IMR-90 (cell line): Measurements from ENCODE around the gene MYH10. TPM values are rescaled to one million over a fixed set of nuclear protein-coding genes. Genes with fewer than 3 reads are reported as not detected.

Source experiments
- ATAC-seq: fragments of 200-7000 bp; cut with Tn5 transposase; 2 replicates; pipeline ENCODE4 v1.9.1; 2020; ENCODE audit warnings: low read depth, mild to moderate bottlenecking, moderate library complexity
- BruUV-seq: library from RNA; stranded (reverse); fragments of 400-500 nt; replicated peaks from 2 replicates; lab custom pipeline; 2021; lab: Mats Ljungman, UMichigan
- CTCF ChIA-PET: fragments of 300-600 bp; formaldehyde crosslinking; extraction: SDS; loops from one replicate; lab custom pipeline; 2021; ENCODE audit warnings: antibody characterized with exemption; lab: Yijun Ruan, JAX
- POLR2A ChIA-PET: fragments of 300-600 bp; sonication (Branson Sonifier 250); formaldehyde crosslinking; loops from one replicate; lab custom pipeline; 2022; ENCODE audit warnings: antibody characterized with exemption; ENCODE audit not compliant: unreplicated experiment; lab: Charles Lee
- DNase-seq: peaks from one replicate; pipeline ENCODE4 v3.0.0; 2013
- H2AFZ ChIP-seq: replicated peaks from 2 replicates; pipeline ENCODE3; 2013; ENCODE audit warnings: low read length, mild to moderate bottlenecking; ENCODE audit not compliant: poor library complexity
- H2AK5ac ChIP-seq: 2 replicates; pipeline ENCODE4 v1.6.1; 2013; ENCODE audit warnings: low read depth, low read length, inconsistent platforms
- H2AK9ac ChIP-seq: replicated peaks from 2 replicates; pipeline ENCODE3; 2013; ENCODE audit warnings: mild to moderate bottlenecking, low read depth, low read length, moderate library complexity; ENCODE audit not compliant: poor library complexity
- H2BK120ac ChIP-seq: 2 replicates; pipeline ENCODE4 v1.6.1; 2013; ENCODE audit warnings: low read depth, low read length, inconsistent platforms
- H2BK15ac ChIP-seq: 3 replicates; pipeline ENCODE4 v1.6.1; 2013; ENCODE audit warnings: low read depth, low read length, inconsistent platforms
- H2BK20ac ChIP-seq: 2 replicates; pipeline ENCODE4 v1.6.1; 2013; ENCODE audit warnings: low read depth, mild to moderate bottlenecking, inconsistent platforms, low read length, moderate library complexity
- H2BK5ac ChIP-seq: 2 replicates; pipeline ENCODE4 v1.6.1; 2013; ENCODE audit warnings: mild to moderate bottlenecking, low read depth, low read length, inconsistent platforms; ENCODE audit not compliant: poor library complexity, severe bottlenecking
- H3K14ac ChIP-seq: replicated peaks from 2 replicates; pipeline ENCODE4 v1.6.1; 2013; ENCODE audit warnings: low read depth, low read length, inconsistent platforms
- H3K18ac ChIP-seq: 2 replicates; pipeline ENCODE4 v1.6.1; 2013; ENCODE audit warnings: low read depth, low read length, control low read depth
- H3K23ac ChIP-seq: 2 replicates; pipeline ENCODE4 v1.6.1; 2013; ENCODE audit warnings: low read depth, low read length, inconsistent platforms
- H3K27ac ChIP-seq: 2 replicates; pipeline ENCODE4 v1.5.1; 2013; ENCODE audit warnings: mild to moderate bottlenecking, control low read depth, low read length; ENCODE audit not compliant: insufficient read depth
- H3K27me3 ChIP-seq: 2 replicates; pipeline ENCODE4 v1.6.1; 2013; ENCODE audit warnings: low read length; ENCODE audit not compliant: control insufficient read depth, insufficient read depth
- H3K36me3 ChIP-seq: 2 replicates; pipeline ENCODE4 v1.6.1; 2013; ENCODE audit warnings: low read length, mixed read lengths; ENCODE audit not compliant: control insufficient read depth, insufficient read depth
- H3K4ac ChIP-seq: 2 replicates; pipeline ENCODE4 v1.6.1; 2013; ENCODE audit warnings: low read depth, low read length, inconsistent platforms
- H3K4me1 ChIP-seq: 2 replicates; pipeline ENCODE4 v1.6.1; 2013; ENCODE audit warnings: low read length, mixed read lengths; ENCODE audit not compliant: control insufficient read depth, insufficient read depth
- H3K4me2 ChIP-seq: 2 replicates; pipeline ENCODE4 v1.6.1; 2013; ENCODE audit warnings: low read depth, mild to moderate bottlenecking, control low read depth, low read length, moderate library complexity
- H3K4me3 ChIP-seq: 2 replicates; pipeline ENCODE4 v1.5.1; 2013; ENCODE audit warnings: low read depth, mild to moderate bottlenecking, control low read depth, low read length, moderate library complexity; ENCODE audit not compliant: insufficient read depth
- H3K56ac ChIP-seq: 2 replicates; pipeline ENCODE4 v1.6.1; 2013; ENCODE audit warnings: low read length, inconsistent platforms; ENCODE audit not compliant: insufficient read depth; ENCODE audit errors: extremely low read depth
- H3K79me1 ChIP-seq, 2 experiments: 2 replicates each; pipeline ENCODE4 v1.6.1; 2013; ENCODE audit warnings: low read length in 2 of 2, inconsistent platforms in 1 of 2, low read depth in 1 of 2
- H3K9ac ChIP-seq: 2 replicates; pipeline ENCODE4 v1.6.1; 2013; ENCODE audit warnings: low read depth, low read length, control low read depth
- H3K9me1 ChIP-seq: 2 replicates; pipeline ENCODE4 v1.6.1; 2013; ENCODE audit warnings: low read length, inconsistent platforms; ENCODE audit not compliant: insufficient read depth
- H3K9me3 ChIP-seq: 2 replicates; pipeline ENCODE4 v1.6.1; 2013; ENCODE audit warnings: low read length; ENCODE audit not compliant: control insufficient read depth, insufficient read depth
- H4K20me1 ChIP-seq: 2 replicates; pipeline ENCODE4 v1.6.1; 2013; ENCODE audit warnings: low read length, inconsistent platforms; ENCODE audit not compliant: insufficient read depth
- H4K5ac ChIP-seq: 2 replicates; pipeline ENCODE4 v1.6.1; 2013; ENCODE audit warnings: mild to moderate bottlenecking, low read depth, low read length, control low read depth
- H4K8ac ChIP-seq, 2 experiments: 2 replicates each; pipeline ENCODE4 v1.6.1; 2013; ENCODE audit warnings: low read depth in 2 of 2, low read length in 2 of 2, control low read depth in 1 of 2, inconsistent platforms in 1 of 2
- H4K91ac ChIP-seq: 2 replicates; pipeline ENCODE4 v1.6.1; 2013; ENCODE audit warnings: low read depth, low read length, inconsistent platforms; ENCODE audit not compliant: insufficient read depth
- BHLHE40 ChIP-seq: fragments of 150-350 bp; IDR thresholded peaks from 2 replicates; pipeline ENCODE4 v1.6.1; 2016; ENCODE audit warnings: mild to moderate bottlenecking, low read depth, low read length
- FOS ChIP-seq: fragments of 150-350 bp; IDR thresholded peaks from 2 replicates; pipeline ENCODE4 v1.6.1; 2016; ENCODE audit warnings: low read depth, low read length
- MAFK ChIP-seq: IDR thresholded peaks from 2 replicates; pipeline ENCODE4 v1.6.1; 2012; ENCODE audit warnings: low read depth, low read length, improper control_type of control experiment
- NFE2L2 ChIP-seq: fragments of 150-350 bp; IDR thresholded peaks from 2 replicates; pipeline ENCODE4 v1.6.1; 2016; ENCODE audit warnings: low read depth, mild to moderate bottlenecking, low read length
- POLR2A ChIP-seq: IDR thresholded peaks from 2 replicates; pipeline ENCODE4 v1.6.1; 2012; ENCODE audit warnings: mild to moderate bottlenecking, low read depth, low read length
- WGBS, 2 experiments: methylation state at CpG; one replicate each; pipeline versions ENCODE4 v1.1.5 to v1.1.7; 2013; ENCODE audit warnings: missing lambda C conversion rate in 2 of 2; ENCODE audit not compliant: insufficient read length in 1 of 2; ENCODE audit errors: extremely low coverage in 2 of 2; 5-methylcytosine and 5-hydroxymethylcytosine counted together
- dilution Hi-C: fragments of 300-500 bp; cut with HindIII; formaldehyde crosslinking; loops from one replicate; pipeline ENCODE4 v1.14.3; 2018; ENCODE audit warnings: low sequenced_read_pairs; ENCODE audit not compliant: unreplicated experiment
- in situ Hi-C: fragments of 300-500 bp; cut with MboI; formaldehyde crosslinking; loops from 3 replicates; pipeline ENCODE4 v1.14.3; 2019; ENCODE audit warnings: low sequenced_read_pairs, inconsistent platforms, mixed read lengths
- intact Hi-C: fragments of 100-400 bp; cut with micrococcal nuclease; formaldehyde crosslinking; loops from 2 replicates; pipeline ENCODE4 v1.10.0; 2022
- polyA plus RNA-seq, 3 experiments: library from polyadenylated mRNA; depleted of rRNA; stranded (reverse); fragments of >200 nt; gene quantifications; 2 replicates each; pipeline ENCODE4 v1.2.3, GENCODE V29; 2012; ENCODE audit warnings: low replicate concordance in 1 of 3
- total RNA-seq: library from RNA; depleted of rRNA; stranded (reverse); fragments of >200 nt; gene quantifications from 2 replicates; pipeline ENCODE4 v1.2.3, GENCODE V29; 2012

Gene MYH10
- total and polyA plus RNA-seq, 2 of the 4 experiments (the other 2 are of a cell fraction), result 71.2 to 95.2 TPM

DNA sequence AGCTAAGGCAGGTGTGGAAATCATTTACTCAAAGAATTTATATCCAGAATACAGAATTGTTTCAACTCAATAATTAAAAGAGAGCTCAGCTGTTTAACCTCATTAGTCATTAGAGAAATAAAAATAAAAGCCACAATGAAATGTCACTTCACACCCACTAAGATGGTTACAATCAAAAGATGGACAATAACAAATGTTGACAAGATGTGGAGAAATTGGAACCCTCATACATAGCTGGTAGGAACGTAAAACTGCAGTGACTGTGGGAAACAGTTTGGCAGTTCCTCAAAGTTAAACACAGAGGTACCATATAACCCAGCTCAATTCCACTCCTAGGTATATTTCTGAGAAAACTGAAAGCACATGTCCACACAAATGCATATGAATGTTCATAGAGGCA lies 145.0 kb downstream of the MYH10 start:
- Histone ChIP-seq H3K56ac (no peak overlapping the region), H3K14ac (no peak overlapping the region), H3K4me2 (no peak overlapping the region), H3K27me3 (no peaks in the 10 kb centered on the region), H2AK5ac (no peak overlapping the region), H4K8ac (no peak overlapping the region), H4K91ac (no peak overlapping the region), H3K18ac (no peak overlapping the region), H3K9me3 (no peaks in the 10 kb centered on the region), H2BK120ac (no peak overlapping the region), H4K5ac (no peak overlapping the region), H3K79me1 (peaks cover 9 to 33% of the 10 kb centered on the region in 2 experiments; a peak in 3 of 4 replicates), H3K36me3 (peaks cover 56% of the 10 kb centered on the region), H3K9me1 (peaks cover 8% of the 10 kb centered on the region), H4K20me1 (0 out of 2 replicates have a peak, but pooled peaks cover 14% of the 10 kb centered on the region), H2BK15ac (no peak overlapping the region), H2BK20ac (no peak overlapping the region), H3K4me3 (no peak overlapping the region), H3K27ac (no peak overlapping the region), H2BK5ac (no peak overlapping the region), H3K4ac (no peak overlapping the region), H3K4me1 (peaks cover 4% of the 10 kb centered on the region; the same call in 1 of the 2 replicates), H3K23ac (no peak overlapping the region), H3K9ac (no peak overlapping the region), H2AK9ac (no peak overlapping the region), H2AFZ (no peak overlapping the region)
- BruUV-seq, result no TSS peak
- no peak for DNase-seq
- POLR2A ChIA-PET, result interaction anchor here (0.5 kb wide), 1 partner anchor 12 kb away, joined by 3 read pairs; no protein-coding TSS in a partner anchor
- ATAC-seq, result no peak
- intact Hi-C loops (loop anchor here (5.0 kb wide), 1 partner anchor 43 kb away; no protein-coding TSS in a partner anchor), dilution Hi-C loops (no loop called here), in situ Hi-C loops (no loop called here)
- no CpG with 5 or more reads among the region's 1 CpG for WGBS, 2 experiments
- TF ChIP-seq NFE2L2, result no peak
- TF ChIP-seq MAFK, result no peak
- TF ChIP-seq BHLHE40, result no peak
- TF ChIP-seq FOS, result no peak
- no peak for TF ChIP-seq POLR2A
- CTCF ChIA-PET, result no interaction called here
